Skeletal muscle tissue (tissue), 5 donors: Measurements from ENCODE around the gene S1PR5. TPM values are rescaled to one million over a fixed set of nuclear protein-coding genes. Genes with fewer than 3 reads are reported as not detected.

Experiments
- H3K27ac ChIP-seq: one replicate; pipeline ENCODE4 v1.7.0; 2013; ENCODE audit warnings: mild to moderate bottlenecking, low read depth, low read length, inconsistent platforms
- H3K27me3 ChIP-seq, 3 donors: one replicate each; pipeline ENCODE4 v1.7.0; 2013; ENCODE audit warnings: low read length in 3 of 3; ENCODE audit not compliant: control insufficient read depth in 3 of 3, insufficient read depth in 3 of 3
- H3K36me3 ChIP-seq, 3 donors: one replicate each; pipeline ENCODE4 v1.7.0; 2013; ENCODE audit warnings: low read length in 3 of 3; ENCODE audit not compliant: control insufficient read depth in 3 of 3, insufficient read depth in 3 of 3
- H3K4me1 ChIP-seq, 3 donors: one replicate each; pipeline ENCODE4 v1.7.0; 2013; ENCODE audit warnings: low read length in 3 of 3, mild to moderate bottlenecking in 3 of 3; ENCODE audit not compliant: control insufficient read depth in 3 of 3, insufficient read depth in 3 of 3
- H3K4me3 ChIP-seq, 3 donors: one replicate each; pipeline ENCODE4 v1.7.0; 2013; ENCODE audit warnings: low read length in 3 of 3
- H3K9ac ChIP-seq, 3 donors: one replicate each; pipeline ENCODE4 v1.7.0; 2013; ENCODE audit warnings: low read length in 3 of 3, mild to moderate bottlenecking in 3 of 3, moderate library complexity in 2 of 3, low read depth in 1 of 3
- H3K9me3 ChIP-seq, 3 donors: one replicate each; pipeline ENCODE4 v1.7.0; 2013; ENCODE audit warnings: low read length in 3 of 3; ENCODE audit not compliant: control insufficient read depth in 3 of 3
- small RNA-seq: library from RNA; depleted of rRNA; stranded (forward); fragments of <200 nt; gene quantifications from one replicate; pipeline ENCODE3, GENCODE V24; 2014
- total RNA-seq: library from RNA; depleted of rRNA; stranded (reverse); fragments of >200 nt; gene quantifications from one replicate; pipeline ENCODE4 v1.2.3, GENCODE V29; 2014
- donor health status: Osteomylitis.

The S1PR5 gene
- total RNA-seq, 1 donor from 2014 or later: 1.6 TPM

DNA sequence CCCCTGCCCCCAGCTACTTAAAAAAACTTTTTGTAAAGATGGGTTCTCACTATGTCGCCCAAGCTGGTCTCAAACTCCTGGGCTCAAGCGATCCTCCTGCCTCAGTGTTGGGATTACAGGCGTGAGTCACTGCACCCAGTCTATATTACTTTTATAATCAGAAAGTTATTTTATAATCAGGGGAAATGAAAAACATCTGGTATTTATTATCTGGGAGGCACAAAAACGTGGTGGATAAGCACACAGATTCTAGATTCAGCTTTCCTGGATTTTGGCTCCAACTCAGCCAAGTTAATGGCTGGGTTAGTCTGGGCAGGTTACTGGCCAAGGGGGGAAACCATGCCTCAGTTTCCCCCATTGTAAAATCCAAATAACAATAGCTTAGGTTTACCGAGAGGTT lies 38.8 kb downstream of the S1PR5 start:
- no peaks in the 10 kb centered on the region for H3K9me3 ChIP-seq
- peak overlapping the region; percentile 35 to 58 (median 43) for H3K9ac ChIP-seq
- H3K27me3 ChIP-seq: no peaks in the 10 kb centered on the region
- H3K4me1 ChIP-seq: peaks cover 10 to 12% (median 12%) of the 10 kb centered on the region in 3 donors
- no peaks in the 10 kb centered on the region for H3K36me3 ChIP-seq
- peak overlapping the region; percentile 4 to 42 (median 41) for H3K4me3 ChIP-seq
- peak overlapping the region; percentile 26 for H3K27ac ChIP-seq

DNA sequence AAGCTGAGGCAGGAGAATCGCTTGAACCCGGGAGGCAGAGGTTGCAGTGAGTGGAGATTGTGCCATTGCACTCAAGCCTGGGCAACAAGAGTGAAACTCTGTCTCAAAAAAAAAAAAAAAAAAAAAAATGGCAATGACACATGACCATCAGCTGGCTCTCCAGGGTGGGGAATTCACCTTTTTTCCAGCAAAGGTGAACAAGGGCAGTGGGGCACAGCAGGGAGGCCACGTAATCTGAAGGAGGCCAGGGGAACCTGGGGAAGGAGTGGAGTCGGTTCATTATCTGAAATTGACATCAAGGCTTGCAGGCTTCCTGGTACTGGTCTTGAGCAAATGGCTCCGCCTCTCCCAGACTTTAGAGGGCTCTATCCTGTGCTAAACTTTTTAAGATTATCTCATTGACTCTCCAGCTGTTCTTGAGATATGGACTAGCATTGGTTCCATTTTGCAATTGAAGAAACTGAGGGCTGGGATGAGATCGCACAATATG lies 42.2 kb downstream of the S1PR5 start:
- Histone ChIP-seq H3K36me3 (no peaks in the 10 kb centered on the region), H3K9me3 (no peaks in the 10 kb centered on the region), H3K27ac (no peak overlapping the region), H3K4me3 (no peak overlapping the region), H3K9ac (no peak overlapping the region), H3K27me3 (no peaks in the 10 kb centered on the region), H3K4me1 (peaks cover 10 to 12% (median 12%) of the 10 kb centered on the region in 3 donors)

DNA sequence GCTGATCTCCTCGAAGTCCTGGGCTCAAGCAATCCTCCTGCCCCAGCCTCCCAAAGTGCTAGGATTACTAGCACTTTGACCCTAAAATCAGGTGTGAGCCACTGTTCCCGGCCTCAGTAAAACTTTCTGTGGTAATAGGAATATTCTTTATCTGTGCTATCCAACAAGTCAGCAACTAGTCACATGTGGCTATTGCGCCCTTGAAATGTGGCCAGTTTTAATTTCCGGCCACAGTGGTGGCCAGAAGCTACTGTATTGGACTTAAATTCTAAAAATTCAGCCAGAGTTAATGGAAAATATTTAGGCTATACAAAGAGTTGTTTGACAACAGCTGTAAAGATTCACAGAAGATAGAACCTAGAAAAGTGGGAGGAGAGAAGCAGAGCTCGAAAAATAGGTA lies 44.1 kb downstream of the S1PR5 start:
- H3K4me1 ChIP-seq: peaks cover 0 to under 1% (median 0%) of the 10 kb centered on the region in 3 donors
- H3K4me3 ChIP-seq: no peak overlapping the region
- H3K9ac ChIP-seq: no peak overlapping the region
- H3K27me3 ChIP-seq: no peaks in the 10 kb centered on the region
- no peaks in the 10 kb centered on the region for H3K9me3 ChIP-seq
- no peaks in the 10 kb centered on the region for H3K36me3 ChIP-seq
- H3K27ac ChIP-seq: no peak overlapping the region

DNA sequence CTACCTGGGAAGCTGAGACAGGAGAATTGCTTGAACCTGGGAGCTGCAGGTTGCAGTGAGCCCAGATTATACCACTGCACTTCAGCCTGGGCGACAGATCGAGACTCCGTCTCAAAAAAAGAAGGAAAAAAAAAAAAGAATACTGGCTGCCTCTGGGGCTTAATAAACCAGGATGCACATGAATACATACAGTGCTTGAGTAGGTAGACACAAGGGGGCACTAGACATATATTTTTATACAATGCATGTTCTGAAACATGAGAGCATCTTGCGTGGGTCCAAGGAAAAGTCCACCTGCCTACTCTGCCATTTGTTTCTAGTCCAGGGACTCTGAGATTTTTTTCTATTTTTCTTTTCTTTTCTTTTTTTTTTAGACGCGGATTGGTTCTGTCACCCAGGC lies 45.3 kb downstream of the S1PR5 start:
- Histone ChIP-seq H3K4me3 (no peak overlapping the region), H3K27me3 (no peaks in the 10 kb centered on the region), H3K36me3 (peaks cover 5 to 6% (median 5%) of the 10 kb centered on the region in 3 donors), H3K27ac (no peak overlapping the region), H3K9me3 (no peaks in the 10 kb centered on the region), H3K4me1 (no peaks in the 10 kb centered on the region), H3K9ac (no peak overlapping the region)

DNA sequence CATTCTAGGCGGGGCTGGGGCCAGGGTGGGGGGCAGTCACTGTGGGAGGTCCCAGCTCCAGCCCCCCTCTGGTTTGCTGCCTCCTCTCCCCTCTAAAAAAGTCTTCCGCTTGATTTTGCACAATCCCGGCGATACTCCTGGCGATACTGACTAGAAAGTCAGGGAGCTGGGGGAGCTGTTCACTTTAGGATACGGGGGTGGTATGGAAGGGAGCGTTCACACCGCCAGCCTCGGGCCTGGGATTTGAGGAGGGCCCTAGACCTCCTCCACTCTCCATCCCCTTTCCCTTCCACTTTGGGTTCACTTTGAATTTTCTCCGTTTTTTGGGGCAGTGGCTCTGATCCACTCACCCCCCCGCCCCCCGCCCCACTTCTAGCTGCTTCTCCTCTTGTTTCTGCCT lies 49.1 kb downstream of the S1PR5 start:
- peaks cover 15 to 20% (median 16%) of the 10 kb centered on the region in 3 donors for H3K36me3 ChIP-seq
- H3K4me1 ChIP-seq: no peaks in the 10 kb centered on the region
- no peaks in the 10 kb centered on the region for H3K9me3 ChIP-seq
- H3K27me3 ChIP-seq: no peaks in the 10 kb centered on the region
- H3K27ac ChIP-seq: no peak overlapping the region
- H3K9ac ChIP-seq: no peak overlapping the region
- H3K4me3 ChIP-seq: no peak overlapping the region

DNA sequence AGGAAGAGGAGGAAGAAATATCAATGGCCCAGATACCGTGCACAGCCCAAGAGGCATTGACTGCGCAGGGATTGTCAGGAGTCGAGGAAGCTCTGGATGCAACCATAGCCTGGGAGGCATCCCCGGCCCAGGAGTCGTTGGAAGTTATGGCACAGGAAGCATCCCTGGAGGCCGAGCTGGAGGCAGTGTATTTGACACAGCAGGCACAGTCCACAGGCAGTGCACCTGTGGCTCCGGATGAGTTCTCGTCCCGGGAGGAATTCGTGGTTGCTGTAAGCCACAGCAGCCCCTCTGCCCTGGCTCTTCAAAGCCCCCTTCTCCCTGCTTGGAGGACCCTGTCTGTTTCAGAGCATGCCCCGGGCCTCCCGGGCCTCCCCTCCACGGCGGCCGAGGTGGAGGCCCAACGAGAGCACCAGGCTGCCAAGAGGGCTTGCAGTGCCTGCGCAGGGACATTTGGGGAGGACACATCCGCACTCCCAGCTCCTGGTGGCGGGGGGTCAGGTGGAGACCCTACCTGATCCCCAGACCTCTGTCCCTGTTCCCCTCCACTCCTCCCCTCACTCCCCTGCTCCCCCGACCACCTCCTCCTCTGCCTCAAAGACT lies 50.0 kb downstream of the S1PR5 start:
- H3K36me3 ChIP-seq: peaks cover 15 to 24% (median 16%) of the 10 kb centered on the region in 3 donors
- no peaks in the 10 kb centered on the region for H3K4me1 ChIP-seq
- no peak overlapping the region for H3K9ac ChIP-seq
- no peaks in the 10 kb centered on the region for H3K9me3 ChIP-seq
- H3K4me3 ChIP-seq: no peak overlapping the region
- no peaks in the 10 kb centered on the region for H3K27me3 ChIP-seq
- H3K27ac ChIP-seq: no peak overlapping the region

DNA sequence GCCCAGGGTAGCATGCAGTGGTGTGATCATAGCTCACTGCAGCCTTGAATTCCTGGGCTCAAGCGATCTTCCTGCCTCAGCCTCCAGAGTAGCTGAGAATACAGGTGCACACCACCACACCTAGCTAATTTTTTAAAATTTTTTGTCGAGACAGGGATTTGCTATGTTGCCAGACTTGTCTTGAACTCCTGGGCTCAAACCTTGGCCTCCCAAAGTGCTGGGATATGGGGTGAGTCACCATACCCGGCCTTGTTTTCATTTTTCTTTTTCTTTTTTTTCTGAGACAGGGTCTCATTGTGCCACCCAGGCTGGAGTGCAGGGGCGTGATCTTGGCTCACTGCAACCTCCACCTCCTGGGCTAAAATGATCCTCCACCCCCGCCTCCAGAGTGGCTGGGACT lies 52.8 kb downstream of the S1PR5 start:
- Histone ChIP-seq H3K4me1 (peaks cover 0 to 10% (median 0%) of the 10 kb centered on the region in 3 donors), H3K4me3 (no peak overlapping the region), H3K27ac (no peak overlapping the region), H3K9ac (no peak overlapping the region), H3K27me3 (no peaks in the 10 kb centered on the region), H3K9me3 (no peaks in the 10 kb centered on the region), H3K36me3 (peaks cover 17 to 27% (median 20%) of the 10 kb centered on the region in 3 donors)

Small RNAs within 50 kb of the gene (small RNA-seq; reads per million reads assigned to genes)
- gene MIR1238: not detected
- gene RNU7-140P: not detected

Other genes starting within 250 kb of the S1PR5 start
- 6.8 TPM for gene ICAM1, start 246.3 kb downstream of the S1PR5 start, total RNA-seq
- 2.6 TPM for gene ICAM4, start 230.5 kb downstream of the S1PR5 start, total RNA-seq
- gene ICAM5, start 227.5 kb downstream of the S1PR5 start, total RNA-seq: not detected
- gene ZGLP1, start 207.6 kb downstream of the S1PR5 start, total RNA-seq: 1.0 TPM
- gene FDX2, start 201.4 kb downstream of the S1PR5 start, total RNA-seq: 5.7 TPM
- 3.7 TPM for gene RAVER1, start 183.9 kb downstream of the S1PR5 start, total RNA-seq
- 8.4 TPM for gene ICAM3, start 177.8 kb downstream of the S1PR5 start, total RNA-seq
- gene TYK2, start 136.9 kb downstream of the S1PR5 start, total RNA-seq: 38.1 TPM
- 73.1 TPM for gene CDC37, start 113.9 kb downstream of the S1PR5 start, total RNA-seq
- gene PDE4A, start 96.9 kb downstream of the S1PR5 start, total RNA-seq: 1.0 TPM
- gene KEAP1, start 14.1 kb downstream of the S1PR5 start, total RNA-seq: 60.0 TPM
- 20.4 TPM for gene ATG4D, start 26.5 kb upstream of the S1PR5 start, total RNA-seq
- gene KRI1, start 48.6 kb upstream of the S1PR5 start, total RNA-seq: 5.2 TPM
- 16.7 TPM for gene CDKN2D, start 51.5 kb upstream of the S1PR5 start, total RNA-seq
- gene AP1M2, start 69.9 kb upstream of the S1PR5 start, total RNA-seq: 3.1 TPM
- gene SLC44A2, start 108.1 kb upstream of the S1PR5 start, total RNA-seq: 41.2 TPM
- 69.4 TPM for gene ILF3, start 136.9 kb upstream of the S1PR5 start, total RNA-seq
- 27.7 TPM for gene QTRT1, start 184.0 kb upstream of the S1PR5 start, total RNA-seq
- 54.8 TPM for gene DNM2, start 200.6 kb upstream of the S1PR5 start, total RNA-seq